HepG2 (cell line): ENCODE measurements around the gene ZBTB34.

ENCODE experiments used
- FOXC1 ChIP-seq: sonication (generic); formaldehyde crosslinking; IDR thresholded peaks from 2 replicates; pipeline ENCODE4 v1.8.0; 2022; ENCODE audit warnings: mild to moderate bottlenecking, missing genetic modification reagents, borderline replicate concordance
- KMT2B ChIP-seq: IDR thresholded peaks from 2 replicates; pipeline ENCODE4 v1.6.1; 2016; ENCODE audit warnings: missing genetic modification reagents, missing compliant biosample characterization
- MAZ ChIP-seq, 2 experiments: sonication (generic) in 1 of 2; formaldehyde crosslinking in 1 of 2; IDR thresholded peaks; 2 replicates each; pipeline versions ENCODE4 v1.5.0 to v1.6.1; 2012 to 2020; ENCODE audit warnings: low read depth in 2 of 2, mild to moderate bottlenecking in 2 of 2, borderline replicate concordance in 1 of 2, improper control_type of control experiment in 1 of 2, low read length in 1 of 2, missing genetic modification reagents in 1 of 2, moderate library complexity in 1 of 2
- MTF1 ChIP-seq: sonication (generic); formaldehyde crosslinking; IDR thresholded peaks from 2 replicates; pipeline ENCODE4 v1.5.0; 2020; ENCODE audit warnings: missing genetic modification reagents
- TAF1 ChIP-seq: sonication (generic); formaldehyde crosslinking; IDR thresholded peaks from 2 replicates; pipeline ENCODE4 v1.4.0; 2020; ENCODE audit warnings: missing genetic modification reagents
- TARDBP ChIP-seq: sonication (generic); formaldehyde crosslinking; IDR thresholded peaks from 2 replicates; pipeline ENCODE4 v1.8.0; 2022; ENCODE audit warnings: mild to moderate bottlenecking, missing genetic modification reagents
- ZNF335 ChIP-seq: sonication (generic); formaldehyde crosslinking; IDR thresholded peaks from 2 replicates; pipeline ENCODE4 v1.4.0; 2020; ENCODE audit warnings: missing genetic modification reagents
- TF ChIP-seq, protein P1 (sequence below): sonication (generic); formaldehyde crosslinking; IDR thresholded peaks from 2 replicates; pipeline ENCODE4 v1.5.0; 2020; ENCODE audit warnings: mild to moderate bottlenecking, missing genetic modification reagents, moderate library complexity

- TF ChIP-seq TAF1 (CRISPR knock-in tag) = no peak
- TF ChIP-seq MTF1 (CRISPR knock-in tag) = no peak
- TF ChIP-seq FOXC1 (CRISPR knock-in tag) = no peak
- TF ChIP-seq, protein P1, sequence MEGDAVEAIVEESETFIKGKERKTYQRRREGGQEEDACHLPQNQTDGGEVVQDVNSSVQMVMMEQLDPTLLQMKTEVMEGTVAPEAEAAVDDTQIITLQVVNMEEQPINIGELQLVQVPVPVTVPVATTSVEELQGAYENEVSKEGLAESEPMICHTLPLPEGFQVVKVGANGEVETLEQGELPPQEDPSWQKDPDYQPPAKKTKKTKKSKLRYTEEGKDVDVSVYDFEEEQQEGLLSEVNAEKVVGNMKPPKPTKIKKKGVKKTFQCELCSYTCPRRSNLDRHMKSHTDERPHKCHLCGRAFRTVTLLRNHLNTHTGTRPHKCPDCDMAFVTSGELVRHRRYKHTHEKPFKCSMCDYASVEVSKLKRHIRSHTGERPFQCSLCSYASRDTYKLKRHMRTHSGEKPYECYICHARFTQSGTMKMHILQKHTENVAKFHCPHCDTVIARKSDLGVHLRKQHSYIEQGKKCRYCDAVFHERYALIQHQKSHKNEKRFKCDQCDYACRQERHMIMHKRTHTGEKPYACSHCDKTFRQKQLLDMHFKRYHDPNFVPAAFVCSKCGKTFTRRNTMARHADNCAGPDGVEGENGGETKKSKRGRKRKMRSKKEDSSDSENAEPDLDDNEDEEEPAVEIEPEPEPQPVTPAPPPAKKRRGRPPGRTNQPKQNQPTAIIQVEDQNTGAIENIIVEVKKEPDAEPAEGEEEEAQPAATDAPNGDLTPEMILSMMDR (CRISPR knock-in tag) = no peak
- TF ChIP-seq MAZ (IDR thresholded peaks at IDR 0.05; ENCODE audit: borderline replicate concordance, low read depth, low read length) = no peak
- TF ChIP-seq MAZ (CRISPR knock-in tag; IDR thresholded peaks at IDR 0.05; ENCODE audit: low read depth) = no peak
- no peak for TF ChIP-seq KMT2B (CRISPR knock-in tag)
- no peak for TF ChIP-seq TARDBP (CRISPR knock-in tag)
- no peak for TF ChIP-seq ZNF335 (CRISPR knock-in tag)
Observed at GRCh38 chr9:126906091-126906490, 45.7 kb downstream of the ZBTB34 start.
